ENCODE measurements around the gene CLIP1. TPM values are rescaled to one million over a fixed set of nuclear protein-coding genes. Genes with fewer than 3 reads are reported as not detected.

CLIP1 gene
- polyA plus RNA-seq, 3 donors: 6.7 to 50.9 (median 12.9) TPM

GRCh38 chr12:122402264-122402663 is 20.2 kb downstream of the CLIP1 start:
- no peak overlapping the region for H3K4me3 Mint-ChIP-seq
- peak overlapping the region in 2 of 7 donors; percentile 48 to 56 for H3K27ac Mint-ChIP-seq
- peaks cover 3 to 11% of the 10 kb centered on the region in 2 donors for H3K36me3 ChIP-seq (replicated peaks in 1 of 2; ENCODE audit: control insufficient read depth in 1 of 2, insufficient read depth in 2 of 2, low read length in 2 of 2)
- H3K9me3 ChIP-seq (replicated peaks in 1 of 2; ENCODE audit: control insufficient read depth in 1 of 2, insufficient read depth in 1 of 2, low read length in 2 of 2): no peaks in the 10 kb centered on the region
- H3K9me3 Mint-ChIP-seq: no peaks in the 10 kb centered on the region
- no peak overlapping the region for H3K9ac ChIP-seq (ENCODE audit: insufficient read depth, low read length, poor library complexity, severe bottlenecking)
- no peak overlapping the region for H3K27ac ChIP-seq (ENCODE audit: low read depth in 1 of 2, low read length in 2 of 2)
- H4K20me1 ChIP-seq (ENCODE audit: insufficient read depth, low read length): peaks cover 93% of the 10 kb centered on the region
- H3K27me3 Mint-ChIP-seq (ENCODE audit: low read depth in 3 of 3): peaks cover 0 to 2% (median 2%) of the 10 kb centered on the region in 3 donors
- H3K4me2 ChIP-seq (replicated peaks; ENCODE audit: extremely low read depth, low read length, poor library complexity, severe bottlenecking): no peak overlapping the region
- no peak overlapping the region for H2AFZ ChIP-seq (ENCODE audit: insufficient read depth, low read depth, low read length, poor library complexity, severe bottlenecking)
- DNase-seq: no peak
- H3K36me3 Mint-ChIP-seq: peaks cover 17 to 33% of the 10 kb centered on the region in 2 donors
- H3K4me1 Mint-ChIP-seq: peaks cover 30% of the 10 kb centered on the region
- no peaks in the 10 kb centered on the region for H3K27me3 ChIP-seq (ENCODE audit: control insufficient read depth in 2 of 2, insufficient read depth in 2 of 2, low read length in 2 of 2)
- H3K4me1 ChIP-seq (ENCODE audit: control insufficient read depth in 1 of 2, insufficient read depth in 2 of 2, low read length in 2 of 2): peaks cover 21 to 27% of the 10 kb centered on the region in 2 donors
- intact Hi-C loops (cut with micrococcal nuclease): loop anchor here in 1 of 2 donors (2.0 kb wide), 1 partner anchor 19 kb away; no protein-coding TSS in a partner anchor
- 100% methylated on average over 2 of the region's 4 CpGs for WGBS (ENCODE audit: insufficient coverage)
- peaks cover 81% of the 10 kb centered on the region for H3K79me2 ChIP-seq (ENCODE audit: insufficient read depth, low read length)
- TF ChIP-seq CTCF (IDR thresholded peaks at IDR 0.05): no peak
- no peak overlapping the region for H3K4me3 ChIP-seq (replicated peaks in 1 of 3; ENCODE audit: low read depth in 2 of 3, low read length in 3 of 3)

GRCh38 chr12:122399592-122400373 is 22.7 kb downstream of the CLIP1 start:
- peak; percentile 82 to 93 (median 83) for DNase-seq
- H2AFZ ChIP-seq (ENCODE audit: insufficient read depth, low read depth, low read length, poor library complexity, severe bottlenecking): peak overlapping the region; percentile 56
- H3K36me3 Mint-ChIP-seq: peaks cover 13 to 36% of the 10 kb centered on the region in 2 donors
- peak overlapping the region; percentile 73 for H3K4me2 ChIP-seq (replicated peaks; ENCODE audit: extremely low read depth, low read length, poor library complexity, severe bottlenecking)
- H3K4me3 Mint-ChIP-seq: peak overlapping the region; percentile 77 to 89
- H3K4me3 ChIP-seq (replicated peaks in 1 of 3; ENCODE audit: low read depth in 2 of 3, low read length in 3 of 3): peak overlapping the region; percentile 7 to 71 (median 28)
- H3K27ac Mint-ChIP-seq: peak overlapping the region; percentile 95 to 99 (median 99)
- H3K27me3 ChIP-seq (ENCODE audit: control insufficient read depth in 2 of 2, insufficient read depth in 2 of 2, low read length in 2 of 2): no peaks in the 10 kb centered on the region
- peak; percentile 86 for TF ChIP-seq CTCF (IDR thresholded peaks at IDR 0.05)
- no peaks in the 10 kb centered on the region for H3K9me3 ChIP-seq (replicated peaks in 1 of 2; ENCODE audit: control insufficient read depth in 1 of 2, insufficient read depth in 1 of 2, low read length in 2 of 2)
- H3K4me1 ChIP-seq (ENCODE audit: control insufficient read depth in 1 of 2, insufficient read depth in 2 of 2, low read length in 2 of 2): peaks cover 21 to 27% of the 10 kb centered on the region in 2 donors
- peaks cover 93% of the 10 kb centered on the region for H4K20me1 ChIP-seq (ENCODE audit: insufficient read depth, low read length)
- H3K4me1 Mint-ChIP-seq: peaks cover 32% of the 10 kb centered on the region
- H3K27me3 Mint-ChIP-seq (ENCODE audit: low read depth in 3 of 3): peaks cover 0 to 2% (median 0%) of the 10 kb centered on the region in 3 donors
- intact Hi-C loops (cut with micrococcal nuclease): loop anchor here (2.0 to 5.0 kb wide), 2 partner anchors 73 kb away; no protein-coding TSS in a partner anchor
- peak overlapping the region; percentile 59 for H3K9ac ChIP-seq (ENCODE audit: insufficient read depth, low read length, poor library complexity, severe bottlenecking)
- peaks cover 3 to 5% of the 10 kb centered on the region in 2 donors for H3K36me3 ChIP-seq (replicated peaks in 1 of 2; ENCODE audit: control insufficient read depth in 1 of 2, insufficient read depth in 2 of 2, low read length in 2 of 2)
- WGBS (ENCODE audit: insufficient coverage): 8% methylated on average over 8 of the region's 14 CpGs
- no peaks in the 10 kb centered on the region for H3K9me3 Mint-ChIP-seq
- H3K27ac ChIP-seq (ENCODE audit: low read depth in 1 of 2, low read length in 2 of 2): peak overlapping the region; percentile 93 to 94
- peaks cover 81% of the 10 kb centered on the region for H3K79me2 ChIP-seq (ENCODE audit: insufficient read depth, low read length)
